KG1 (cell line): ENCODE data around the gene PPP1R16B.

Experiments
- DNase-seq: peaks from one replicate; lab custom pipeline; 2025; lab: John Stamatoyannopoulos, UW

PPP1R16B gene

DNA sequence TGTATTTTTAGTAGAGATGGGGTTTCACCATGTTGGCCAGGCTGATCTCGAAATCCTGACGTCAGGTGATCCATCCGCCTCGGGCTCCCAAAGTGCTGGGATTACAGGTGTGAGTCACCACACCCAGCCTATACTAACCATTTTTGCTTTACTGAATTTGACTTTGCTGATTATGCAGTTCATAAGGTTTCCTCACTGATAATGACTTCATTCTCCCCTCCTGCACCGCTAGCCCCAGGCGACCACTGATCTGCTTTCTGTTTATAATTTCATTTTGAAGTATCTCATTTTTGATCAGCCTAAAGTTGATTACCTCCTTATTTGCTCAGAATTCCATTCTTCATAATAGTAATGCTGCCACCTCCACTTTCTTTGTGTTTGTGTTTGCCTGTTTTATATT, 72.0 kb downstream of the PPP1R16B start:
- DNase-seq: no peak

- DNase-seq: no peak
These were observed 73.4 kb downstream of the PPP1R16B start for GRCh38 chr20:38878866-38879265.

DNA sequence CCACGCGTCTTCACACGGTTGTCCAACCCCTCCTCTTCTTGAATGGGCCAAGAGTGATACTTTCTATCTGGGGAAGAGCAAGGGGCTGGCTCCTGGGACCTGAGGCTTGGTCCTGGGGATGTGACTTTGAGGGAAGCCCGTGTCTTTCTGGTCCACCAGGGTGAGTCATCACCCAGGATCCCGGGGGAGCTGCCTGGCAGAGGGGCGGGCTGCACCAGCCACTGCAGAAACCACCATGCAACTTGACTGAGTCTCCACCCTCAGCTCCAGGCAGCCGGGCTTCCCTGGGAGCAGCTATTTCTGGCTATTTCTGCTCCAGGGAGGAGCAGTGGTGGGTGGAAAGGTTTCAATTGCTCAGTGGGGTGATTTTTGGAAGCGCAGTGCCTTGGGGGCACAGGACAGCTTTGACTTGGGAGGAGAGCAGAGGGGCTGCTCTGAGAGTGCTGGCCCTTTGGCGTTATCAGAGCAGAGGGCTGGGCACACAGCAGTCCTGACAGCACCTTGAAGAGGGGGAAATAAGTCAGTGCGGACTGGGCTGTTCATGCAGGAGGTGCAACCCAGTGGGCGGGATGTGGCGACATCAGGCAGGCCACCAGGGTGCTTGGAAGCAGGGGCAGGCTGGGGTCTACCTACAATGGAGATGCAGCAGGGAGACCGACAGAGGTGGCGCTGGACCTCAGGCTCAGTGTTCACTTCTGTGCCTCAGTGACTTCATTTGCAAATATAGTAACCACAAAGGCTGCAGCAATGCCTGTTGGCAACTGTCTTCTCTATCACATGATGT, 75.6 kb downstream of the PPP1R16B start:
- DNase-seq: no peak

GRCh38 chr20:38881806-38882440, 76.4 kb downstream of the PPP1R16B start:
- DNase-seq: no peak

- DNase-seq: no peak
These were observed 77.1 kb downstream of the PPP1R16B start for GRCh38 chr20:38882600-38882999.

DNA sequence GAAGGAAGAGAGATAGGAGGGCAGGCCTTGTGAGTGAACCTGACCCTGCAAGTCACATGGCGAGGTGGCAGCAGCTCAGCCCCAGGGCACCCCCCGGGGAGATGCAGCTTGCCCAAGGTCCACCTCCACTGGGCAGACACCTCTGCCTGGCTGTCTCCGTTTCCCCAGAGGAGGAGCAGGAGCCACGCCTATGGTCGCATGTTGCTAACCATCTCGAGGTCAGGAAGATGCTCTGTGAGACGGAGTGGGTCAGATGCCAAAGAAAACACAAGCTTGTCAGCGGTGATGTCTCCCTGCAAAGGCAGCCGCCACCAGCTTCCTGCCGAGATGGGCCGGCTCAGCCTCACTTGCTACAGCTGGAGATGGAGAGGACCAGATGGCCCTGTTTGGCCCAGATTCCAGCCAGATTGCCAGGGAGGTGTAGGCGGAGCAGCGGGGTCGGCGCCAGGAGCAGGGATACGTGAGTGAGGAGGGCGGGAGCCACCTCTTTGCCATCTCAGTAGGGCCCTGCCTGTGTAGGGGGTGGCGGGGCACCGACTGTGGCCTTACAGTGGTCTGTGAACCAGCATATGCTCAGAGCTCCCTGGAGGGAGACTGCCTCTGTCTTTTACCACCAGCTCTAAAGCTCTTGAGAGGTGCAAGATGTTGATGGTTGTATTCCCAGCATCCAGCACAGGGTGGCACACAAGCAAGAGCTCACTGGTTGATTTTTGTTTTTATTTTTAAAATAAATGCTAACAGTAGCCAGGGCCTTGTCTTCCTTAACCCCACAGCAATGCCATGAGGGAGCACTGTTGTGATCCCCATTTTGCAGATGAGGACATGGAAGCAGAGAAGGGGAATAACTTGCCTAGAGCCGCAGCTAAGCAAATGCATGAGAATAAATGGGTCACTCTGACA, 77.8 kb downstream of the PPP1R16B start:
- no peak for DNase-seq

GRCh38 chr20:38883981-38884733, 78.7 kb downstream of the PPP1R16B start:
- no peak for DNase-seq

- no peak for DNase-seq
These were observed 79.9 kb downstream of the PPP1R16B start for GRCh38 chr20:38885357-38885756.

DNA sequence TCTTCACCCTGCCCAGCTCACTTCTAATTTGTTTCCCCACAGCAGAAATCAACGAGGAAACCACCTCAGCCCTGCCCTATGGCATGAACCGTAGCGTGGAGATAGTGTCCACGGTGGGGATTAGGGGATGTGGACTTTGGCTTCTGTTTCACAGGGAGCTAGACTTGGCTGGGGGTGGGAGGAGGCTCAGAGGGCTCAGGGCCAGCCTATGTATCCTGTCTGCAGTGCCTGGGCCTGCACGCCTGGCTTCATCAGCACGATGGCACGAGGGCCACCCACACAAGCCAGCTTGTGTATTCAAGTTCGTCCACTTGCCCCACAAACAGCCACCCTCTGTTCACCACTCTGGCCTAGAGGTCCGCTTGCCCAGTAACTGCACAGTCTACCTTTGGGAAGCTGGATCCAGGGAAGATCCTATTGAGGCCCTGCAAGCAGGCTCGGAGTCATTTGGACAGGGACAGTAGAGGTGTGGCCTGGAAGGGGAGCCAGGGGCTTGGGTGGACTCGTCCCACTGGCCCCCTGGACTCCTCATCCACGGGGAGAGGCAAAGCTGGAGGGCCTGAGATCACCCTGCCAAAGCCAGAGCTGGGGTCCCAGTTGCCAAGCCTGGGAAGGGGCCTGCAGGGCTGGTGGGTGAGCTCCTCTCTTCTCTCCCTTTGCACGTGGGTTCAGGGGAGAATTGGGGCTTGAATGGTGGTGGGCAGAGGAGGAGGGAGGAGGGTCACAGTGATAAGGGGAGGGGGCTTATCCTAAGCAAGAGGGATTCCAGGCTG, 82.7 kb downstream of the PPP1R16B start:
- DNase-seq: no peak

GRCh38 chr20:38889050-38889449, 83.6 kb downstream of the PPP1R16B start:
- no peak for DNase-seq

GRCh38 chr20:38889792-38890496, 84.4 kb downstream of the PPP1R16B start:
- no peak for DNase-seq

DNA sequence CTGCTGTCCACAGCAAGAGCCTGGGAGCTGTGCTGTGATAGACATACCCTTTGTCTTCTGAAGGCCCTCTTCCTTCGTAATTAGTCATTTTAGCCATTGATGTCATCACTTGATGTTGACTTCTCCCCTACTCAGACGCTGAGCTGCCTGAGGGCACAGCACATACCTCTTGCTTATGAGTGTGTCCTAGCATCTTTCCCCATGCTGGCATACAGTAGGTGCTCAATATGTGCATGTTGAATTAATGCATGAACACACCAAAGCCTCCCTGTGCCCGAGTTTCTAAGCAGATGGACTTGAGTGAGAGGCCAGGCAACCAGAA, 85.0 kb downstream of the PPP1R16B start:
- DNase-seq: no peak

GRCh38 chr20:38892091-38892981, 86.8 kb downstream of the PPP1R16B start:
- DNase-seq: no peak

DNA sequence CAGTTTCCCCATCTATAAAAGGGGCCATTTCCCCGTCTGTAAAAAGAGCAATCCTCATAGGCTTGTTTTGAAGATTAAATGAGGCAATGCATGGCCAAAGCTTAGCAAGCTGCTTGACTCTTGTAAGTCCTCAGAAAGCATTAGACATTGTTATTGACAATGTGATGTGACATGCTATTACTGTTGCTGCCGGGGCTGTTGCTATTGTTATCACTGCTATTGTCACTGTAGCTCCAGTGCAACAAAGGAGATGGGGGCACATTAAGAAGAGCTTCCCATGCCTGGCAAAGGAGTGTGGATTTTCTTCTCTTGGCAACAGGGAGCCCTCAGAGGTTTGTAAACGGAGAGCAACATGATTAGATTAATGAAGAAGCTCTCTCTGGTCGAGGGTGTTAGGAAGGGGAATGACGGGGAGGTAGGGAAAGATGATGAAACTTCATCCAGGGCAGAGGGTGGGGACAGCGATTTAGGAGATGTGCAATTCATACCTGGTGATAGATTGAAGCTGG, 87.6 kb downstream of the PPP1R16B start:
- no peak for DNase-seq

- no peak for DNase-seq
These were observed 88.1 kb downstream of the PPP1R16B start for GRCh38 chr20:38893565-38894090.

DNA sequence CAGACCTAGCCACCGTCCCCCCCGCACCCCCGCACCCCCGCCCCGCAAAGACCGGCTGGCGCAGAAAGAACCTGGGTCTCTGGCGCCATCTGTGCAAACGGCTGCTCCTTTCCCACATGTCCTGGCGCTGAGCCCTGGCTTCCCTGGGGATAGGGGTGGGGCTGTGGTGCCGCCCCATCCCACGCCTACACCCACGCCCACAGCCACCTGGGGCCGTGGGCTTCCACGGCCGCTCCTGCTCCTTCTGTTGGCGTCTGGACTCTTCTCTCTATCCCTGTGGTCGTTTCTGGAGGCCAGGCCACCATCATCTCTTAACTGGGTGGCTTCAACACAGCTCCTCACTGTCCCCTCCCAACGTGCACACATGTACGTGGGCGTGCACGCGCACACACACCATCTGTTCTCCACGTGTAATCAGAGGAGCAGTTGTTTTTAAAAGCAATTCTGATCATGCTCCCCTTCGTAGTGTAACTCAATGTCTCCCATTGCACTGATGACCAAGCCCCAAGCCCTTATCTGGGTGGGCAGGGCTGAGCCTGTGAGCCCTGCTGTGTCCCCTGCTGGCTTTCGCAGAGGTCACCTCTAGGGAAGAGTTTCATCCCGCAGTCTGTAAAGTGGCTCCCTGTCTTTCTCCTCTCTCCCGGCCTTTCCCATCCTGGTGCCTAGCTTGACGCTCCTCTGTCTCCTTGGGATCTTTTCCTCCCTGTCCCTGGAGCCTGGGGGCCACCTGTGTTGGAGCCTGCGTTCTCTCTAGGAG, 88.8 kb downstream of the PPP1R16B start:
- no peak for DNase-seq

DNA sequence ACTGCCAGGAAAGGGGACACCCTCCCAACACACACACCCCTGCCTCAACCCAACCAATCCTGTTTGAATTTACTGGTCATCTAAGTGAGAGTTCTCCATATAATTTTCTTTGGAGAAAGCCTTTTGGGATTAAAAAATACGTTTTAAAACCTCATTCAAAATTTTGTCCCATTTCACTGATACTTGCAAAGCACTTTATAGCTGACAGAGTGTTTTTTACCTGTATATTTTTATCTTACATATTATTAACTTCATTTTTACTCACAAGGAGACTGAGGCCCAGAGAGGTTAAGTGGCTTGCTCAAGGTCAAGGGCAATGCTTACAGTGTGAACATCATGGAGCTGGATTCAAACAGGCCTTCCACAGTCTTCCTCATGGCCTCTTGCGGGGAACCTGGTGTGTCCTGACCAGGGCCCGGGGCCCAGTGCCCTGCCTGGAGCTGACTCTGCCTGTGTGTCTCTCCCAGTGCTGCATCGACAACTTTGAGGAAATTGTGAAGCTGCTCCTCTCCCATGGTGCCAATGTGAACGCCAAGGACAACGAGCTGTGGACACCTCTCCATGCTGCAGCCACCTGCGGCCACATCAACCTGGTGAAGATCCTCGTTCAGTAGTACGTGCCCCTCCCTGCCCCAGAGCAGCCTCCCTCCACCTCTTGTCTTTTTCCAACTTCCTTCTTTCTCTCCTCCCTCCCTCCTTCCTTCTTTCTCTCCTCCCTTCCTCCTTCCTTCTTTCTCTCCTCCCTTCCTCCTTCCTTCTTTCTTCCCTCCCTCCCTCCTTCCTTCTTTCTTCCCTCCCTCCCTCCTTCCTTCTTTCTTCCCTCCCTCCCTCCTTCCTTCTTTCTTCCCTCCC, 89.8 kb downstream of the PPP1R16B start:
- DNase-seq: no peak
